ENCODE measurements around the gene IDS.
"Not testable (repeated sequence)": the region's sequence is repeated elsewhere in the genome, so short reads cannot be mapped to it uniquely, and the experiment has no call there.

DNA sequence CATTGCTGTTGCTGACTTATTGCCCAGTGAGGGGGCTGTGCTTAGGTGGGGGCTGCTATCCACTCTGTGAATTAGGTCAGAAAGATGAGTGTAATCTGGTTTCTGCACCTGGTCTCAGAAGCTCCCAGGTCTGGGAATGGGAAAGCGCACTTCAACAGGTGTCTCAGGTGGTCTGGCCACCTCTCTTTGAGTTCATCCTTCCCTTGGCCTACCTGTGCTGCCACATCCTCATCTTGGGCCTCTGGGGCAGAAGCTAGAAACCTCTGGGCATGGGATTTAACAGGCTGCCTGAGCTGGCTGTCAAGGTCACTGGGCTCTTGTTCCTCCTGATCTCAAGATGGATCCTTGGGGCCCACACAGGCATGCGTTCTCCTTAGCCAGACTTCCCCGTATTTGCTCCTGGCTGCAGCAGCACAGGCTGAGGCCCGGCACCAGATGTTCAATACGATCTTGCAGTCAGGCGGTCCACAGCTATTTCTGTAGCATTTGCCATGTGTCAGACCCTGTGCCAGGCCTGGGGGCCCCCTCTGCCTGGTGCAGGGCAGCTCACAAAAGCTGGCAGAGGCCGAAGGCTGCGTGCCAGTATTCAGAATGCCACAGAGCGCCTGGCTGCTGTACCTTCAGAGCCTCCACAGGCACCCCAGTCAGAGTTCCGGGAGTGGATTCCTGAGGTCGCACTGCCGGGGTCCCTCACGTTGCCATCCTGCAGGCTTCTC lies 21.4 kb upstream of the IDS start:
- not testable (repeated sequence) for TF ChIP-seq CTCF (conservative IDR thresholded peaks at IDR 0.05); ZFX (IDR thresholded peaks at IDR 0.05)
